Ishikawa (cell line): ENCODE measurements around the gene EIF4G2.

ENCODE experiments used
- CEBPB ChIP-seq: IDR thresholded peaks from 2 replicates; pipeline ENCODE4 v1.6.1; 2012
- EGR1 ChIP-seq: IDR thresholded peaks from 2 replicates; pipeline ENCODE4 v1.6.1; 2012
- EP300 ChIP-seq: IDR thresholded peaks from 2 replicates; pipeline ENCODE4 v1.6.1; 2012; ENCODE audit warnings: borderline replicate concordance
- FOXM1 ChIP-seq: IDR thresholded peaks from 2 replicates; pipeline ENCODE4 v1.6.1; 2012; ENCODE audit warnings: low read depth, borderline replicate concordance
- RAD21 ChIP-seq: IDR thresholded peaks from 2 replicates; pipeline ENCODE4 v1.6.1; 2012; ENCODE audit warnings: low read depth

DNA sequence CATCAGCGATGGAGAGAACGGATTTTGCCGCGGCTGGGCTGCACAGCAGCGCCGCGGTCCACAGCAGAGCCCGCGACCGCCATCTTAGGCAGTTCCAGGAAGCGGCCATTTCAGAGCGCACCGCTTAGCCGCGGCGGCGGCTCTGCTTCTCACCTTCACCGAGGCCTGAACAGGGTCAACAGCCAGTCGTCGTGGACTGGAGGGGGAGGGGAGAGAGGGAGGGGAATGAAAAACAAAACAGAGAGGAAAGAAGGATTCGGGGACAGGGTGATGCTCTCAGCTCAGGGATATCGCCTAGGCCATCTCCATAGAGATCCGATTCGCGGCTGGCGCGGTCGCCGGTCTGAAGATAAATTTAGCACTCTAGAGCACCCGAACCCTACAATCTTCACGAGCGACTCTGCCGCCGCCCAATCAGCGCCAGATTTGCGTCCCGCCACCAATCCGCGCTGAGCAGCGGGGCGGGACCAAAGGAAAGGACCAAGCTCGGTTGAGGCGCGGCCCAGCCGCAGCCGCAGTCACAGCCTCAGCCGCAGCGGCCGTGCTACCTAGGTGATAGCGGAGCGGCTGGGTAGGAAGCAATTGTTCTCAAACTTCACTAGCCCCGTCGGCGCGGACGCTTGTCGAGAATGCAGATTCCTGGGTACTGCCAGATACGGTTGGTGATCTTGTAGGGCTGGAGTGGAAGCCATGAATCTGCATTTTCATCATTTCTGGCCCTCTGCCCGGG is 49.1 kb upstream of the EIF4G2 start, which contains the start of gene ZBED5:
- no peak for TF ChIP-seq CEBPB
- TF ChIP-seq RAD21: no peak
- TF ChIP-seq EP300: peak; percentile 38; the same call in 1 of the 2 replicates
- TF ChIP-seq FOXM1: no peak; the same call in 1 of the 2 replicates
- peak; percentile 89 for TF ChIP-seq EGR1
